NCI-H1048 (cell line): ENCODE data around the gene HMG20B.
"Not testable (repeated sequence)": the region's sequence is repeated elsewhere in the genome, so short reads cannot be mapped to it uniquely, and the experiment has no call there.

Experiments used
- DNase-seq: peaks from one replicate; lab custom pipeline; 2025; lab: John Stamatoyannopoulos, UW

The HMG20B gene

GRCh38 chr19:3556423-3556977 lies 16.2 kb upstream of the HMG20B start:
- DNase-seq, result no peak

- DNase-seq, result no peak
Observed at GRCh38 chr19:3556978-3557460, 15.7 kb upstream of the HMG20B start.

GRCh38 chr19:3557461-3558248 lies 15.1 kb upstream of the HMG20B start, which contains the start of gene MFSD12:
Gene MFSD12, minus strand, starts transcription at chr19:3557586. Its CDS starts 183 bp downstream, at chr19:3557403.
- peak; percentile 85 for DNase-seq

GRCh38 chr19:3563709-3564524 lies 8.8 kb upstream of the HMG20B start:
- DNase-seq, result no peak

- no peak for DNase-seq
Observed at GRCh38 chr19:3565139-3565538, 7.6 kb upstream of the HMG20B start.

- not testable (repeated sequence) for DNase-seq
Observed at GRCh38 chr19:3570042-3570441, 2.7 kb upstream of the HMG20B start.

GRCh38 chr19:3570606-3571011 lies 2.1 kb upstream of the HMG20B start:
- no peak for DNase-seq

GRCh38 chr19:3572132-3572854 lies 451 bp upstream of the HMG20B start:
- peak; percentile 97 for DNase-seq

GRCh38 chr19:3573162-3573857 lies 566 bp downstream of the HMG20B start:
- no peak for DNase-seq

- peak; percentile 98 for DNase-seq
Observed at GRCh38 chr19:3573858-3574637, 1.3 kb downstream of the HMG20B start.

GRCh38 chr19:3575260-3575741 lies 2.6 kb downstream of the HMG20B start:
- DNase-seq, result no peak

GRCh38 chr19:3575949-3576673 lies 3.4 kb downstream of the HMG20B start:
- DNase-seq, result no peak

GRCh38 chr19:3576696-3577443 lies 4.1 kb downstream of the HMG20B start:
- no peak for DNase-seq

GRCh38 chr19:3577723-3578344 lies 5.1 kb downstream of the HMG20B start:
- no peak for DNase-seq

GRCh38 chr19:3578390-3578789 lies 5.6 kb downstream of the HMG20B start:
- no peak for DNase-seq

GRCh38 chr19:3580156-3580934 lies 7.6 kb downstream of the HMG20B start:
- no peak for DNase-seq

- DNase-seq, result not testable (repeated sequence)
Observed at GRCh38 chr19:3581792-3582191, 9.0 kb downstream of the HMG20B start.
